HepG2 (cell line): ENCODE measurements around the gene ADGRL2. TPM values are rescaled to one million over a fixed set of nuclear protein-coding genes. Genes with fewer than 3 reads are reported as not detected.

Source experiments
- ATAC-seq: fragments of 200-7000 bp; cut with Tn5 transposase; 3 replicates; pipeline ENCODE4 v1.9.1; 2020; ENCODE audit warnings: mild to moderate bottlenecking, moderate library complexity
- BruUV-seq: library from RNA; stranded (reverse); fragments of 400-500 nt; replicated peaks from 2 replicates; lab custom pipeline; 2021; lab: Mats Ljungman, UMichigan
- CTCF ChIA-PET: fragments of 300-600 bp; formaldehyde crosslinking; extraction: SDS; loops from one replicate; lab custom pipeline; 2021; ENCODE audit warnings: low total read pairs, inconsistent platforms, low intra/inter-chr PET ratio; lab: Yijun Ruan, JAX
- POLR2A ChIA-PET: fragments of 350-600 bp; sonication (Branson Sonifier 250); formaldehyde crosslinking; loops from one replicate; lab custom pipeline; 2020; ENCODE audit warnings: antibody characterized with exemption, inconsistent platforms; lab: Yijun Ruan, JAX
- DNase-seq: peaks from one replicate; pipeline ENCODE4 v3.0.0-alpha.2; 2015; ENCODE audit warnings: low spot score
- FAIRE-seq: peaks from 3 replicates; lab custom pipeline; 2011; peaks lifted over from hg19 to GRCh38; lab: Jason Lieb, UNC
- H2AFZ ChIP-seq: one replicate; pipeline ENCODE4 v1.6.1; 2011; ENCODE audit warnings: low read length, inconsistent platforms
- H3K27ac ChIP-seq: fragments of 300-600 bp; 3 replicates; pipeline ENCODE4 v1.8.0; 2011; ENCODE audit warnings: mixed run types, mild to moderate bottlenecking, mixed read lengths, low read length, inconsistent platforms; ENCODE audit not compliant: insufficient read depth; ENCODE audit errors: extremely low read length
- H3K27me3 ChIP-seq, 2 experiments: fragments of 200-600 bp in 1 of 2; 2 replicates in 1 of 2; 3 replicates in 1 of 2; pipeline versions ENCODE4 v1.6.0 to v1.8.0; 2011; ENCODE audit warnings: low read length in 2 of 2, mild to moderate bottlenecking in 2 of 2, moderate library complexity in 2 of 2, inconsistent platforms in 1 of 2; ENCODE audit not compliant: insufficient read depth in 2 of 2, control insufficient read depth in 1 of 2
- H3K36me3 ChIP-seq, 2 experiments: fragments of 200-600 bp in 1 of 2; replicated peaks in 1 of 2; 2 replicates in 1 of 2; 3 replicates in 1 of 2; pipeline versions ENCODE4 v1.5.1 to v1.8.0; 2011; ENCODE audit warnings: low read length in 2 of 2, inconsistent platforms in 1 of 2; ENCODE audit not compliant: insufficient read depth in 2 of 2, control insufficient read depth in 1 of 2
- H3K4me1 ChIP-seq: 2 replicates; pipeline ENCODE4 v1.5.1; 2012; ENCODE audit warnings: low read length, inconsistent platforms; ENCODE audit not compliant: insufficient read depth
- H3K4me2 ChIP-seq: 2 replicates; pipeline ENCODE4 v1.6.0; 2011; ENCODE audit warnings: low read depth, low read length, inconsistent platforms
- H3K4me3 ChIP-seq, 3 experiments: fragments of 200-600 bp in 1 of 3; sonication (generic), shearing (Covaris generic) in 1 of 3; replicated peaks in 1 of 3; 2 replicates each; pipeline ENCODE4 v1.5.1; 2011 to 2016; ENCODE audit warnings: low read length in 3 of 3, inconsistent platforms in 2 of 3, low read depth in 2 of 3, mild to moderate bottlenecking in 2 of 3, control low read depth in 1 of 3, mixed read lengths in 1 of 3; ENCODE audit not compliant: insufficient read depth in 1 of 3
- H3K79me2 ChIP-seq: one replicate; pipeline ENCODE4 v1.6.1; 2011; ENCODE audit warnings: low read length, inconsistent platforms; ENCODE audit not compliant: insufficient read depth
- H3K9ac ChIP-seq: 2 replicates; pipeline ENCODE4 v1.6.0; 2011; ENCODE audit warnings: mild to moderate bottlenecking, low read depth, low read length, inconsistent platforms; ENCODE audit not compliant: insufficient read depth
- H3K9me3 ChIP-seq: 2 replicates; pipeline ENCODE4 v1.5.1; 2012; ENCODE audit warnings: mild to moderate bottlenecking, low read length
- H4K20me1 ChIP-seq: 2 replicates; pipeline ENCODE4 v1.6.0; 2011; ENCODE audit warnings: inconsistent platforms, mild to moderate bottlenecking, low read length, moderate library complexity; ENCODE audit not compliant: insufficient read depth
- CEBPG ChIP-seq: IDR thresholded peaks from 2 replicates; pipeline ENCODE4 v1.6.1; 2016
- FOXK2 ChIP-seq: fragments of 450-650 bp; IDR thresholded peaks from 2 replicates; pipeline ENCODE4 v1.6.1; 2016
- PHF20 ChIP-seq: sonication (generic); formaldehyde crosslinking; IDR thresholded peaks from 2 replicates; pipeline ENCODE4 v1.5.0; 2020; ENCODE audit warnings: mild to moderate bottlenecking, missing genetic modification reagents
- ZFP82 ChIP-seq: sonication (generic); formaldehyde crosslinking; IDR thresholded peaks from 2 replicates; pipeline ENCODE4 v1.5.1; 2020; ENCODE audit warnings: mild to moderate bottlenecking, missing genetic modification reagents, borderline replicate concordance
- ZNF607 ChIP-seq: sonication (generic); formaldehyde crosslinking; IDR thresholded peaks from 2 replicates; pipeline ENCODE4 v1.5.1; 2020; ENCODE audit warnings: missing genetic modification reagents, mild to moderate bottlenecking, borderline replicate concordance
- WGBS: methylation state at CpG from one replicate; pipeline ENCODE4 v1.1.6; 2017; ENCODE audit warnings: low lambda C conversion rate; 5-methylcytosine and 5-hydroxymethylcytosine counted together
- in situ Hi-C: cut with HindIII; loops from 2 replicates; pipeline ENCODE4 v1.10.0; 2017; ENCODE audit warnings: low pct_unique_long_range_greater_than_20kb; ENCODE audit not compliant: extremely low pct_ligation_motif_present
- intact Hi-C: fragments of 100-400 bp; cut with micrococcal nuclease; formaldehyde crosslinking; loops from one replicate; pipeline ENCODE4 v1.10.0; 2022; ENCODE audit not compliant: unreplicated experiment
- polyA plus RNA-seq, 8 experiments: library from polyadenylated mRNA; depleted of rRNA in 3 of 8; stranded (reverse) in 7 of 8; unstranded in 1 of 8; fragments of >200 nt; fragmentation: Illumina TruSeq in 4 of 8; extraction: Trizol in 4 of 8; gene quantifications; 2 replicates each; pipeline versions ENCODE4 v1.2.1 to v1.2.3, GENCODE V29; 2011 to 2016; ENCODE audit warnings: low read depth in 4 of 8, missing spikeins in 1 of 8, mixed read lengths in 1 of 8; ENCODE audit not compliant: insufficient read depth in 1 of 8
- total RNA-seq, 5 experiments: library from RNA; depleted of rRNA; stranded (reverse); fragments of >200 nt; fragmentation: Illumina TruSeq; extraction: Trizol; gene quantifications; 2 replicates each; pipeline ENCODE4 v1.2.3, GENCODE V29; 2016; ENCODE audit warnings: low read depth in 1 of 5
- TF ChIP-seq, protein P1 (sequence below): sonication (generic); formaldehyde crosslinking; IDR thresholded peaks from 2 replicates; pipeline ENCODE4 v1.4.0; 2020; ENCODE audit warnings: missing genetic modification reagents
- TF ChIP-seq, protein P2 (sequence below): IDR thresholded peaks from 2 replicates; pipeline ENCODE4 v1.6.1; 2016; ENCODE audit warnings: mild to moderate bottlenecking, missing biosample characterization, missing genetic modification reagents
- TF ChIP-seq, protein P3 (sequence below): sonication (generic); formaldehyde crosslinking; conservative IDR thresholded peaks from 2 replicates; pipeline ENCODE4 v1.8.0; 2022; ENCODE audit warnings: missing genetic modification reagents

Gene ADGRL2
- total and polyA plus RNA-seq, 2 of the 13 experiments (the other 11 are each of a cell fraction or from before 2014, with no cell fraction given): 15.3 to 31.6 TPM

- H3K9ac ChIP-seq: no peak overlapping the region
- TF ChIP-seq CEBPG (CRISPR knock-in tag) (no peak), FOXK2 (no peak), PHF20 (CRISPR knock-in tag) (no peak), ZNF607 (no peak), ZFP82 (CRISPR knock-in tag) (no peak)
- TF ChIP-seq, protein P1, sequence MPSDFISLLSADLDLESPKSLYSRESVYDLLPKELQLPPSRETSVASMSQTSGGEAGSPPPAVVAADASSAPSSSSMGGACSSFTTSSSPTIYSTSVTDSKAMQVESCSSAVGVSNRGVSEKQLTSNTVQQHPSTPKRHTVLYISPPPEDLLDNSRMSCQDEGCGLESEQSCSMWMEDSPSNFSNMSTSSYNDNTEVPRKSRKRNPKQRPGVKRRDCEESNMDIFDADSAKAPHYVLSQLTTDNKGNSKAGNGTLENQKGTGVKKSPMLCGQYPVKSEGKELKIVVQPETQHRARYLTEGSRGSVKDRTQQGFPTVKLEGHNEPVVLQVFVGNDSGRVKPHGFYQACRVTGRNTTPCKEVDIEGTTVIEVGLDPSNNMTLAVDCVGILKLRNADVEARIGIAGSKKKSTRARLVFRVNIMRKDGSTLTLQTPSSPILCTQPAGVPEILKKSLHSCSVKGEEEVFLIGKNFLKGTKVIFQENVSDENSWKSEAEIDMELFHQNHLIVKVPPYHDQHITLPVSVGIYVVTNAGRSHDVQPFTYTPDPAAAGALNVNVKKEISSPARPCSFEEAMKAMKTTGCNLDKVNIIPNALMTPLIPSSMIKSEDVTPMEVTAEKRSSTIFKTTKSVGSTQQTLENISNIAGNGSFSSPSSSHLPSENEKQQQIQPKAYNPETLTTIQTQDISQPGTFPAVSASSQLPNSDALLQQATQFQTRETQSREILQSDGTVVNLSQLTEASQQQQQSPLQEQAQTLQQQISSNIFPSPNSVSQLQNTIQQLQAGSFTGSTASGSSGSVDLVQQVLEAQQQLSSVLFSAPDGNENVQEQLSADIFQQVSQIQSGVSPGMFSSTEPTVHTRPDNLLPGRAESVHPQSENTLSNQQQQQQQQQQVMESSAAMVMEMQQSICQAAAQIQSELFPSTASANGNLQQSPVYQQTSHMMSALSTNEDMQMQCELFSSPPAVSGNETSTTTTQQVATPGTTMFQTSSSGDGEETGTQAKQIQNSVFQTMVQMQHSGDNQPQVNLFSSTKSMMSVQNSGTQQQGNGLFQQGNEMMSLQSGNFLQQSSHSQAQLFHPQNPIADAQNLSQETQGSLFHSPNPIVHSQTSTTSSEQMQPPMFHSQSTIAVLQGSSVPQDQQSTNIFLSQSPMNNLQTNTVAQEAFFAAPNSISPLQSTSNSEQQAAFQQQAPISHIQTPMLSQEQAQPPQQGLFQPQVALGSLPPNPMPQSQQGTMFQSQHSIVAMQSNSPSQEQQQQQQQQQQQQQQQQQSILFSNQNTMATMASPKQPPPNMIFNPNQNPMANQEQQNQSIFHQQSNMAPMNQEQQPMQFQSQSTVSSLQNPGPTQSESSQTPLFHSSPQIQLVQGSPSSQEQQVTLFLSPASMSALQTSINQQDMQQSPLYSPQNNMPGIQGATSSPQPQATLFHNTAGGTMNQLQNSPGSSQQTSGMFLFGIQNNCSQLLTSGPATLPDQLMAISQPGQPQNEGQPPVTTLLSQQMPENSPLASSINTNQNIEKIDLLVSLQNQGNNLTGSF (CRISPR knock-in tag): no peak
- TF ChIP-seq, protein P2, sequence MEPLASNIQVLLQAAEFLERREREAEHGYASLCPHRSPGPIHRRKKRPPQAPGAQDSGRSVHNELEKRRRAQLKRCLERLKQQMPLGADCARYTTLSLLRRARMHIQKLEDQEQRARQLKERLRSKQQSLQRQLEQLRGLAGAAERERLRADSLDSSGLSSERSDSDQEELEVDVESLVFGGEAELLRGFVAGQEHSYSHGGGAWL (CRISPR knock-in tag): no peak
- TF ChIP-seq, protein P3, sequence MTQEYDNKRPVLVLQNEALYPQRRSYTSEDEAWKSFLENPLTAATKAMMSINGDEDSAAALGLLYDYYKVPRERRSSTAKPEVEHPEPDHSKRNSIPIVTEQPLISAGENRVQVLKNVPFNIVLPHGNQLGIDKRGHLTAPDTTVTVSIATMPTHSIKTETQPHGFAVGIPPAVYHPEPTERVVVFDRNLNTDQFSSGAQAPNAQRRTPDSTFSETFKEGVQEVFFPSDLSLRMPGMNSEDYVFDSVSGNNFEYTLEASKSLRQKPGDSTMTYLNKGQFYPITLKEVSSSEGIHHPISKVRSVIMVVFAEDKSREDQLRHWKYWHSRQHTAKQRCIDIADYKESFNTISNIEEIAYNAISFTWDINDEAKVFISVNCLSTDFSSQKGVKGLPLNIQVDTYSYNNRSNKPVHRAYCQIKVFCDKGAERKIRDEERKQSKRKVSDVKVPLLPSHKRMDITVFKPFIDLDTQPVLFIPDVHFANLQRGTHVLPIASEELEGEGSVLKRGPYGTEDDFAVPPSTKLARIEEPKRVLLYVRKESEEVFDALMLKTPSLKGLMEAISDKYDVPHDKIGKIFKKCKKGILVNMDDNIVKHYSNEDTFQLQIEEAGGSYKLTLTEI (CRISPR knock-in tag): no peak
- TF ChIP-seq, all 625 proteins: peak for 0
- H3K4me1 ChIP-seq: peaks cover 12% of the 10 kb centered on the region
- H3K9me3 ChIP-seq: no peaks in the 10 kb centered on the region
- CTCF ChIA-PET: no interaction called here
- H3K79me2 ChIP-seq: no peaks in the 10 kb centered on the region
- no TSS peak for BruUV-seq
- no peak overlapping the region for H3K4me2 ChIP-seq
- FAIRE-seq (no peak), DNase-seq (no peak), ATAC-seq (no peak)
- WGBS: 42% methylated on average over 2 of the region's 2 CpGs
- intact Hi-C loops (no loop called here), in situ Hi-C loops (no loop called here)
- POLR2A ChIA-PET: no interaction called here
- peaks cover 4% of the 10 kb centered on the region; the same call in 1 of the 2 replicates for H4K20me1 ChIP-seq
- no peaks in the 10 kb centered on the region for H3K36me3 ChIP-seq
- H3K27ac ChIP-seq: no peak overlapping the region
- no peak overlapping the region for H2AFZ ChIP-seq
- H3K27me3 ChIP-seq: no peaks in the 10 kb centered on the region; a peak in 1 of 5 replicates
- H3K4me3 ChIP-seq: no peak overlapping the region
These were observed 43.7 kb downstream of the ADGRL2 start for GRCh38 chr1:81844477-81844876.
